Activated CD4-positive, alpha-beta memory T cell treated with anti-CD3 and anti-CD28 coated beads, Interleukin-2, amount 10 ng/mL, durations not matched to agents 7 days and 5 days (primary cell): Measurements from ENCODE around the gene NNMT. TPM values are rescaled to one million over a fixed set of nuclear protein-coding genes. Genes with fewer than 3 reads are reported as not detected.

Experiments
- CTCF ChIA-PET: fragments of 350-600 bp; sonication (Branson Sonifier 250); formaldehyde crosslinking; loops from one replicate; lab custom pipeline; 2021; ENCODE audit warnings: antibody characterized with exemption, inconsistent platforms; lab: Charles Lee
- POLR2A ChIA-PET: fragments of 350-600 bp; sonication (Branson Sonifier 250); formaldehyde crosslinking; loops from one replicate; lab custom pipeline; 2021; ENCODE audit warnings: antibody characterized with exemption; lab: Charles Lee
- DNase-seq: peaks from one replicate; pipeline ENCODE4 v3.0.0-alpha.2; 2020
- H3K27ac Mint-ChIP-seq: one replicate; pipeline ENCODE4 v1.8.0; 2021; ENCODE audit warnings: mild to moderate bottlenecking, mixed read lengths
- H3K27me3 Mint-ChIP-seq: one replicate; pipeline ENCODE4 v1.8.0; 2021; ENCODE audit warnings: mixed read lengths
- H3K36me3 Mint-ChIP-seq: one replicate; pipeline ENCODE4 v1.8.0; 2021; ENCODE audit warnings: low read depth, mixed read lengths
- H3K4me1 Mint-ChIP-seq: one replicate; pipeline ENCODE4 v1.8.0; 2021; ENCODE audit warnings: mixed read lengths
- H3K4me3 Mint-ChIP-seq: one replicate; pipeline ENCODE4 v1.8.0; 2021; ENCODE audit warnings: mild to moderate bottlenecking, mixed read lengths
- H3K9me3 Mint-ChIP-seq: one replicate; pipeline ENCODE4 v1.8.0; 2021; ENCODE audit warnings: mixed read lengths
- total RNA-seq, 2 experiments: library from RNA; stranded (reverse); gene quantifications; one replicate each; pipeline ENCODE4 v1.2.3, GENCODE V29; 2021

Gene NNMT
- total RNA-seq, result not detected

GRCh38 chr11:114295676-114296604 is at the start of gene NNMT:
Gene NNMT, plus strand, starts transcription at chr11:114296399. Its CDS starts 158 bp downstream, at chr11:114296557.
- Mint-ChIP-seq H3K9me3 (no peaks in the 10 kb centered on the region), H3K27me3 (peaks cover 22% of the 10 kb centered on the region), H3K27ac (no peak within 1 kb of the TSS), H3K4me1 (peaks cover 2% of the 10 kb centered on the region), H3K4me3 (no peak within 1 kb of the TSS), H3K36me3 (no peaks in the 10 kb centered on the region)
- ChIA-PET POLR2A (no interaction called here), CTCF (no interaction called here)
- no peak for DNase-seq

DNA sequence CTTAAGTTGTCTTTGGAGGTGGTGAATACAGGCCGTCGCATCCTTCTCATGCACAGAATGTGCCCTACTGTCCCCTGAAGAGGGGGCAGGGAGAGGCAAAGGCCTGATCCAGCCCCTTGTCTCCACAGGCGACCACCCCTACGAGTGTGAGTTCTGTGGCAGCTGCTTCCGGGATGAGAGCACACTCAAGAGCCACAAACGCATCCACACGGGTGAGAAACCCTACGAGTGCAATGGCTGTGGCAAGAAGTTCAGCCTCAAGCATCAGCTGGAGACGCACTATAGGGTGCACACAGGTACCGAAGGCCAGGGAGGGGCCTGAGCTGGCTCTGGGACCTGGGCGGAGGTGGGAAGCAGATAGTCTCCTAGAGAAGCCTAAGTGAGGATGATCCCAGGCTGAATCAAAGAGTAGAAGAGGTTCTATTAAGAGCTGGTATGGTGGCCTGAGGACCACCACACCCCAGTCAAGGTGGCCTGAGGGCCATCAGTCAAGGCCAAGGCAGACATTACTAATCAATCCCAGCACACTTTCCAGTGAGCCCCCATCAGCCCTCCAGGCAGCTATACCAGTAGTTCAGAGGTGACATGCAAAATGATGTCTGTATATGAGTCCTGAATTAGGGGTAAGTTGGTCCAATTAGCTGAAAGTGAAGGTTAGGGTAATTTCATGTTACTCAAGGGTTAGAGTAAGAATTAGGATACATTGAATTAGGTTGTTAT is 49.0 kb upstream of the NNMT start:
- ChIA-PET CTCF (interaction anchor here (1.2 to 7.7 kb wide), 2 partner anchors 13 to 253 kb away, joined by 3 to 37 read pairs; no protein-coding TSS in a partner anchor), POLR2A (no interaction called here)
- no peaks in the 10 kb centered on the region for H3K4me1 Mint-ChIP-seq
- H3K4me3 Mint-ChIP-seq, result no peak overlapping the region
- H3K36me3 Mint-ChIP-seq, result no peaks in the 10 kb centered on the region
- H3K9me3 Mint-ChIP-seq, result no peaks in the 10 kb centered on the region
- no peak overlapping the region for H3K27ac Mint-ChIP-seq
- no peaks in the 10 kb centered on the region for H3K27me3 Mint-ChIP-seq
- no peak for DNase-seq

DNA sequence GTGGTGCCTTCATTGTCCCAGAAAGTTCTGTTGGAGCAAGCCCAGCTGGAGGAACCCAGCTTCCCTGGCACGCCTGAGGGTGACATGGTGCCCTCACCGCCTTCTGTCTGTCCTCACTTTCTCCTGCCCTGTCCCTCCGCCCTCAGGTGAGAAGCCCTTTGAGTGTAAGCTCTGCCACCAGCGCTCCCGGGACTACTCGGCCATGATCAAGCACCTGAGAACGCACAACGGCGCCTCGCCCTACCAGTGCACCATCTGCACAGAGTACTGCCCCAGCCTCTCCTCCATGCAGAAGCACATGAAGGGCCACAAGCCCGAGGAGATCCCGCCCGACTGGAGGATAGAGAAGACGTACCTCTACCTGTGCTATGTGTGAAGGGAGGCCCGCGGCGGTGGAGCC is 46.0 kb upstream of the NNMT start:
- no peaks in the 10 kb centered on the region for H3K9me3 Mint-ChIP-seq
- POLR2A ChIA-PET, result no interaction called here
- H3K27ac Mint-ChIP-seq, result no peak overlapping the region

DNA sequence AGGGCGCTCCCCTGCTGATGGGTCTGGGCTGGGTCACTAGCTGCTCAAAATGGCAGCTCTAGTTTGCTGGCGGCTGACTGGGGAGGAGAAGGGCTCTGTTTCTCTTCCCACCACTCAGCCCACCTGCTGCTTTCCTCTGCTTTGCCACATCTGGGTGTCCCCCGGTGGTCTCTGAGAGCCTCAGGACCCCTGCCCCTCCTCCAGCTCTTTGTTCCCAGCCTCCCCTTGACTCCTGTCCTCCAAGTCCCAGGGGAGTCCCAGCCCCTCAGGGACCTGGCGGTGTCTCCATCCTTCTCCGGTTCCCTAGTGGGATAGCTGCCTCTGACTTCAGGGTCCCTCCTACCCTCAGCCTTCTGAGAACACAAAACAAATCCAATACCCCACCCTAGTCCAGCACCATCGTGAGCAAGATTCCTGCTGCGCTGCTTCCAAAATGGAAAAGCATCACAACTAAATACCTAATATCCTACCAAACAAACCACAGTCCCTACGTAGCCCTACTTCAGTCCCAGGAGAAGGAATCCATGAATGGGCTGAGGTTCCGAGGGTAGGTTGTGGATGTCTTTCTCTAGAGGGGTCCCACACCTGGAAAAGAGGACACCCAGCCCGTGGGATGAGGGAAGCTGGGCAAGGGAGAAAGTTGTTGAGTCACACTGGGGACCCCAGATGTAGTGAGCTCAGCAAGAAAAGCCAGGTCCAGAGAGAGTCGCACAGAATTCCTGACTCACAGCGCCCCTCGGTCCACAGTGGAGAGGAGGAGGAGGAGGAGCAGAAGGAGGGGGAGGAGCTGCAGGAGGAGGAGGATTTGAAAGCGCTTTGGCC is 45.0 kb upstream of the NNMT start:
- Mint-ChIP-seq H3K4me1 (no peaks in the 10 kb centered on the region), H3K36me3 (no peaks in the 10 kb centered on the region), H3K9me3 (no peaks in the 10 kb centered on the region), H3K27ac (no peak overlapping the region), H3K27me3 (no peaks in the 10 kb centered on the region), H3K4me3 (no peak overlapping the region)
- no peak for DNase-seq
- POLR2A ChIA-PET, result no interaction called here
- CTCF ChIA-PET, result interaction anchor here (1.4 to 7.7 kb wide), 2 partner anchors 9 to 258 kb away, joined by 3 to 37 read pairs; no protein-coding TSS in a partner anchor

More for the DNA sequence above, 46.0 kb upstream of the NNMT start:
- Mint-ChIP-seq H3K4me3 (no peak overlapping the region), H3K36me3 (no peaks in the 10 kb centered on the region), H3K27me3 (no peaks in the 10 kb centered on the region), H3K4me1 (no peaks in the 10 kb centered on the region)
- DNase-seq, result no peak
- CTCF ChIA-PET, result interaction anchor here (0.9 to 7.7 kb wide), 2 partner anchors 10 to 69 kb away, joined by 3 to 37 read pairs; no protein-coding TSS in a partner anchor

- no peaks in the 10 kb centered on the region for H3K27me3 Mint-ChIP-seq
- DNase-seq, result no peak
- H3K4me3 Mint-ChIP-seq, result no peak overlapping the region
- H3K4me1 Mint-ChIP-seq, result no peaks in the 10 kb centered on the region
- H3K27ac Mint-ChIP-seq, result no peak overlapping the region
- ChIA-PET CTCF (interaction anchor here (1.4 to 7.7 kb wide), 2 partner anchors 8 to 259 kb away, joined by 3 to 37 read pairs; no protein-coding TSS in a partner anchor), POLR2A (no interaction called here)
- H3K36me3 Mint-ChIP-seq, result no peaks in the 10 kb centered on the region
- no peaks in the 10 kb centered on the region for H3K9me3 Mint-ChIP-seq
These were observed 44.3 kb upstream of the NNMT start for GRCh38 chr11:114251815-114252337.

GRCh38 chr11:114252767-114253166 is 43.4 kb upstream of the NNMT start:
- Mint-ChIP-seq H3K27ac (no peak overlapping the region), H3K4me3 (no peak overlapping the region), H3K4me1 (no peaks in the 10 kb centered on the region), H3K9me3 (no peaks in the 10 kb centered on the region), H3K27me3 (no peaks in the 10 kb centered on the region), H3K36me3 (no peaks in the 10 kb centered on the region)
- CTCF ChIA-PET, result interaction anchor here (1.0 to 7.7 kb wide), 3 partner anchors 7 to 356 kb away, joined by 3 to 37 read pairs (median 4); no protein-coding TSS in a partner anchor
- DNase-seq, result no peak
- POLR2A ChIA-PET, result no interaction called here

DNA sequence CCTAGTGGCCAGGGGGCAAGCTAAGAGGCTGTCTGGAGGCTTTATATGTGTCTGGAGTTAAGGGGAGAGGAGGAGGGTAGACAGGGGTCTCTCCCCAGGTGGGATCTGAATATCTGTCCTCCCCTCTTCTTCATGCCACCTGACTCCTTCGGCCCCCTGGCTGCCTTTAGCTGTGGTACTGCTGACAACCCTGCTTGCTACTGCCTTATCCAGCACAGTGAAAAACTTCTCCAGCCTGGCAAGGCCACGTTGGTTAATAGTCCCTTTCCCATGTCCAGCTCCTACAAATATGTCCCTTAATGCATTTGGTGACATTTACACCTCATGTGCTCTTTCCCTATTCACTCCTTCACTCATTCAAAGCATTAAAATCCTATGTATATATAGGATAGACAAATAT is 42.4 kb upstream of the NNMT start:
- H3K27ac Mint-ChIP-seq, result no peak overlapping the region
- POLR2A ChIA-PET, result no interaction called here
- CTCF ChIA-PET, result interaction anchor here (0.8 to 1.4 kb wide), 3 partner anchors 13 to 357 kb away, joined by 3 to 4 read pairs (median 3); no protein-coding TSS in a partner anchor
- no peak for DNase-seq
- H3K4me3 Mint-ChIP-seq, result no peak overlapping the region
- H3K27me3 Mint-ChIP-seq, result no peaks in the 10 kb centered on the region
- H3K9me3 Mint-ChIP-seq, result no peaks in the 10 kb centered on the region
- no peaks in the 10 kb centered on the region for H3K4me1 Mint-ChIP-seq
- H3K36me3 Mint-ChIP-seq, result no peaks in the 10 kb centered on the region

DNA sequence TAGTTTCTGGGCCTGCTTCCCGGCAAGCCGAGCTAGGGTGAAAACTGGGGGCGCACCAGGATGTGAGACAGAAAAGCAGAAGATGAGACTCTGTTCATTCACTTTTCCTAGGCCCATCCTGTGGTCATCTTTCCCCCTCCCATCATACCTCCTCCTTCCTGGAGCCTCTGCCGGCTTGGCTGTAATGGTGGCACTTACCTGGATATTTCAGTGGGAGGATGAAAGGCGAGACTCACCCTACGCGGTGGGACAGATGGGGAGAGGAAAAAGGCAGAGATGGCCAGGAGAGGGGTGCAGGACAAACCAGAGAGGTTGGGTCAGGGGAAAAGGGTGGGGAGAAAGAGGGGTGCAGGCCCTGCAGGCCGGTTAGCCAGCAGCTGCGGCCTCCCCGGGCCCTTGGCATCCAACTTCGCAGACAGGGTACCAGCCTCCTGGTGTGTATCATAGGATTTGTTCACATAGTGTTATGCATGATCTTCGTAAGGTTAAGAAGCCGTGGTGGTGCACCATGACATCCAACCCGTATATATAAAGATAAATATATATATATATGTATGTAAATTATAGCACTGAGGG is 41.5 kb upstream of the NNMT start:
- DNase-seq, result no peak
- no peaks in the 10 kb centered on the region for H3K9me3 Mint-ChIP-seq
- H3K4me1 Mint-ChIP-seq, result no peaks in the 10 kb centered on the region
- no peaks in the 10 kb centered on the region for H3K36me3 Mint-ChIP-seq
- ChIA-PET POLR2A (no interaction called here), CTCF (no interaction called here)
- no peak overlapping the region for H3K4me3 Mint-ChIP-seq
- no peaks in the 10 kb centered on the region for H3K27me3 Mint-ChIP-seq
- H3K27ac Mint-ChIP-seq, result no peak overlapping the region

DNA sequence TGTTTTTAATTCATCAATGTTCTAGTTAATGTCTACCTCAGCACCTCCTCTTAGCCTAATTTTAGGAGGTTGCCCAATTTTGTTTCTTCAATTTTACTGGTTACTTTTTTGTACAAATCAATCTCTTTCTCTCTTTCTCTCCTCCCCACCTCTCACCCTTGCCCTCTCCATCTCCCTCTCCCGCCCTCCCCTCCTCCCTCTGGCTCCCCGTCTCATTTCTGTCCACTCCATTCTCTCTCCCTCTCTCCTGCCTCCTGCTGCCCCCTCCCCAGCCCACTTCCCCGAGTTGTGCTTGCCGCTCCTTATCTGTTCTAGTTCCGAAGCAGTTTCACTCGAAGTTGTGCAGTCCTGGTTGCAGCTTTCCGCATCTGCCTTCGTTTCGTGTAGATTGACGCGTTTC is 40.9 kb upstream of the NNMT start:
- H3K36me3 Mint-ChIP-seq, result no peaks in the 10 kb centered on the region
- no peak overlapping the region for H3K4me3 Mint-ChIP-seq
- ChIA-PET CTCF (interaction anchor here (1.5 to 12.3 kb wide), 2 partner anchors 216 to 261 kb away, joined by 3 to 217 read pairs; no protein-coding TSS in a partner anchor), POLR2A (no interaction called here)
- DNase-seq, result no peak
- no peak overlapping the region for H3K27ac Mint-ChIP-seq
- no peaks in the 10 kb centered on the region for H3K4me1 Mint-ChIP-seq
- no peaks in the 10 kb centered on the region for H3K9me3 Mint-ChIP-seq
- H3K27me3 Mint-ChIP-seq, result no peaks in the 10 kb centered on the region

GRCh38 chr11:114256176-114256966 is 39.8 kb upstream of the NNMT start:
- Mint-ChIP-seq H3K4me3 (no peak overlapping the region), H3K4me1 (no peaks in the 10 kb centered on the region), H3K36me3 (no peaks in the 10 kb centered on the region), H3K27me3 (no peaks in the 10 kb centered on the region), H3K27ac (no peak overlapping the region), H3K9me3 (no peaks in the 10 kb centered on the region)
- no peak for DNase-seq
- CTCF ChIA-PET, result interaction anchor here (1.5 to 12.3 kb wide), 3 partner anchors 217 to 360 kb away, joined by 3 to 217 read pairs (median 118); no protein-coding TSS in a partner anchor
- POLR2A ChIA-PET, result no interaction called here

DNA sequence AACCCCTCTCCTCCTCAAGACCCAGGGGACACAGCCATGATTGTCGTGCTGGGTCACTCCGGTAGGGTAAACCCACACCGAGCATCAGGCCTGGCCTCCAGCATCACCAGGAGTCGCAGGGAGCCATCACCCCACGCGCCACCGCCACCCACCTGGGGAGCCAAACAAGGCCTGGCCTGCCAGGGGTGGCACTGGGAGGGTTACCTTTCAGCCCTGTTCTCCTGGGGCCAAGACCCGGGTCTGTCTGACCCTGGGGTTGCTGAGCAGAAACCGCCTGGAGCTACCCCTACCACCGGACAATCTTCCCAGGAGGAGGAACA is 39.3 kb upstream of the NNMT start:
- CTCF ChIA-PET, result interaction anchor here (1.5 to 12.3 kb wide), 5 partner anchors 8 to 360 kb away, joined by 3 to 217 read pairs (median 118); no protein-coding TSS in a partner anchor
- DNase-seq, result no peak
- Mint-ChIP-seq H3K9me3 (no peaks in the 10 kb centered on the region), H3K27me3 (no peaks in the 10 kb centered on the region), H3K36me3 (no peaks in the 10 kb centered on the region), H3K4me1 (no peaks in the 10 kb centered on the region), H3K4me3 (no peak overlapping the region), H3K27ac (no peak overlapping the region)
- POLR2A ChIA-PET, result no interaction called here
